Measurements from ENCODE around the gene PLK4.
"Not testable (repeated sequence)": the region's sequence is repeated elsewhere in the genome, so short reads cannot be mapped to it uniquely, and the experiment has no call there.

The PLK4 gene

DNA sequence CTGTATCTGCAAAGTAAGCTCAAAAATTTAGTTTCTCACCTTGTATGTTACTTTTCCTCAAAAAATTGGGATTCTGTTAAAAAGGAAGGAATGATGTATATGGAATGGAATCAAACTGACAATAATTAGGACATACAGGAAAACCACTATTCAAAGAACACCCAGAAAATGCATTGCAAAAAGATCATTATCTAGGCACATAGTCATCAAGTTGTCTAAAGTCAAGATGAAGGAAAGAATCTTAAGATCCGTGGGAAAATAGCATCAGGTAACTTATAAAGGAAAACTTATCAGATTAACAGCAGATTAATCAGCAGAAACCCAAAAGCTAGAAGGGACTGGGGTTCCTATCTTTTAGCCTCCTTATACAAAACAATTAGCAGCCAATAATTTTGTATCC, 23.1 kb upstream of the PLK4 start:
- H3K4me3 ChIP-seq (ENCODE audit: low read length) = no peak overlapping the region
- H3K9ac ChIP-seq (ENCODE audit: low read depth, low read length) = no peak overlapping the region
- H3K4me1 ChIP-seq (ENCODE audit: control insufficient read depth, insufficient read depth, low read length) = peaks cover 11% of the 10 kb centered on the region
- no peaks in the 10 kb centered on the region for H3K36me3 ChIP-seq (ENCODE audit: insufficient read depth, low read length)
- no peak overlapping the region for H3K4me2 ChIP-seq (ENCODE audit: low read length)
- no peaks in the 10 kb centered on the region for H3K27me3 ChIP-seq (ENCODE audit: control insufficient read depth, insufficient read depth, low read length)
- H3K9me3 ChIP-seq (replicated peaks; ENCODE audit: low read length) = no peaks in the 10 kb centered on the region

DNA sequence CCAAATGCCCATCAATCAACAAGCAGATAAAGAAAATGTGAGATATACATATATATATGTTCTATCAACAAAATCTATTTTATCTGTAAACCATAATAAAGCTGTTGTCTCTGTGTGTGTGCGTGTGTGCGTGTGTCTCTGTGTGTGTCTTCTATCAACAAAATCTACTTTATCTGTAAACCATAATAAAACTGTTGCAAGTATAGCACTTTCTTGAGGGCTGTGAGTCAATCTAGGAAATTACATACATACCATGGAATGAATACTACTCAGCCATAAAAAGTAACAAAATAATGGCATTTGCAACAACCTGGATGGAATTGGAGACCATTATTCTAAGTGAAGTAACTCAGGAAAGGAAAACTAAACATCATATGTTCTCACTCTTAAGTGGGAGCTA, 12.5 kb upstream of the PLK4 start:
- H3K4me1 ChIP-seq (ENCODE audit: control insufficient read depth, insufficient read depth, low read length) = no peaks in the 10 kb centered on the region

DNA sequence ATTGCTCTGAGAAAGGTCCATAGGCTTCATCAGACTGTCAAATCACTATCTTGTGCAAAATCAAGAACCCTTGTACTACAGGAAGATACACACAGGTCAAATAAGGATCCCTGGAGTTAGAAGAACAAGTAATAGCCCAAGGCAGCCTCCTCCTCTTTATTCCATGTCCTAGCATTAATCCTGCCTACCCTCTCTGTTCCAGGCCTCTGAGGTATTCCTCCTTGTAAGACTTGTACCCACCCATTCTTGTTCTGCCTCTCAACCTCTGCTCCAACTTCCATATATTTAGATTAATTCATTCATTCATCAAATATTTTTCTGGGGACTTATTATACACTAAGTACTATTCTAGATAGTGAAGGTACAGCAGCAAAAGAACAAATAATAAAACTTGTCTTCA, 10.4 kb upstream of the PLK4 start:
- no peaks in the 10 kb centered on the region for H3K4me1 ChIP-seq (ENCODE audit: control insufficient read depth, insufficient read depth, low read length)
- H3K9me3 ChIP-seq (replicated peaks; ENCODE audit: low read length) = no peaks in the 10 kb centered on the region
- H3K9ac ChIP-seq (ENCODE audit: low read depth, low read length) = no peak overlapping the region
- no peaks in the 10 kb centered on the region for H3K36me3 ChIP-seq (ENCODE audit: insufficient read depth, low read length)
- H3K4me2 ChIP-seq (ENCODE audit: low read length) = no peak overlapping the region
- H3K27me3 ChIP-seq (ENCODE audit: control insufficient read depth, insufficient read depth, low read length) = no peaks in the 10 kb centered on the region
- no peak overlapping the region for H3K4me3 ChIP-seq (ENCODE audit: low read length)

More for the DNA sequence above, 12.5 kb upstream of the PLK4 start:
- H3K27me3 ChIP-seq (ENCODE audit: control insufficient read depth, insufficient read depth, low read length) = no peaks in the 10 kb centered on the region
- H3K4me2 ChIP-seq (ENCODE audit: low read length) = no peak overlapping the region
- H3K36me3 ChIP-seq (ENCODE audit: insufficient read depth, low read length) = no peaks in the 10 kb centered on the region
- no peak overlapping the region for H3K9ac ChIP-seq (ENCODE audit: low read depth, low read length)
- no peaks in the 10 kb centered on the region for H3K9me3 ChIP-seq (replicated peaks; ENCODE audit: low read length)
- no peak overlapping the region for H3K4me3 ChIP-seq (ENCODE audit: low read length)

DNA sequence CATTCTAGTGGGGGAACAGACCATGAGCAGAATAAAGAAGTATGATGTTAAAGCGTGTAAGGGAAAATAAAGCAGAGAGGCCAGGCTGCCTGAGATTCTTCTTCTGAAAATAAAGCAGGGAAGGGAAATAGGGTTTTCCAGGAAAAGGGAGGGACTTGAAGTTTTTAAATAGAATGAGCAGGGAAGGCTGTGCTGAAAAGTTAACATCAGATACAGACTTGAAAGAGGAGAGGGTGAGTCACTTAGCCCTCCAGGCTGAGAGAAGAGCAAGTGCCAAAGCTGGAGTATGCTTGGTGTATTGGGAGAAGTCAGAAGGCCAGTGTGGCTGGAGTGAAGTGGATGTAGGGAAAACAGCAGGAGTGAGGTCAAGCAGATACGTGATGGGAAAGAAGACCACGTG, 10.0 kb upstream of the PLK4 start:
- Histone ChIP-seq H3K27me3 (ENCODE audit: control insufficient read depth, insufficient read depth, low read length) (no peaks in the 10 kb centered on the region), H3K36me3 (ENCODE audit: insufficient read depth, low read length) (no peaks in the 10 kb centered on the region), H3K4me3 (ENCODE audit: low read length) (no peak overlapping the region), H3K9ac (ENCODE audit: low read depth, low read length) (no peak overlapping the region), H3K4me1 (ENCODE audit: control insufficient read depth, insufficient read depth, low read length) (no peaks in the 10 kb centered on the region), H3K4me2 (ENCODE audit: low read length) (no peak overlapping the region), H3K9me3 (replicated peaks; ENCODE audit: low read length) (no peaks in the 10 kb centered on the region)

DNA sequence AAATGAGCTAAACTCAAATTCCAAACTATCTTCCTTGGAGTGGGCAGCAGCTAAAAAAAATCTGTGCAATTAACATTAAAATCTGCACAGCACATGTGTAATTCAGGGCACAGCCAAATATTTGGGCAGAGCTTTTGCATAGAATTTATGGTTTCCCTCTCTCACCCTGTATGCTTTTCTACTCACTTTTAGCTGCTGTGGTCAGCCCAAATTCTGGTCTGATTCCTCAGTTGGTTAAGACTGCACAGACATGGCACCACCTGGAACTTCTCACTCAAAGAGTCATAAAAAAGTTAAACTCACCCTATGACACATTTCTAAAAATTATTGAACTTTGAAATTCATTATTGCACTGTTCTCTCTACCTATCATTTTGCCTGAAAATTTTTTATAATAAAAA, 4.9 kb upstream of the PLK4 start:
- H3K9ac ChIP-seq (ENCODE audit: low read depth, low read length) = no peak overlapping the region
- no peaks in the 10 kb centered on the region for H3K36me3 ChIP-seq (ENCODE audit: insufficient read depth, low read length)
- peaks cover 2% of the 10 kb centered on the region for H3K4me1 ChIP-seq (ENCODE audit: control insufficient read depth, insufficient read depth, low read length)
- H3K4me2 ChIP-seq (ENCODE audit: low read length) = no peak overlapping the region
- no peaks in the 10 kb centered on the region for H3K9me3 ChIP-seq (replicated peaks; ENCODE audit: low read length)
- H3K4me3 ChIP-seq (ENCODE audit: low read length) = no peak overlapping the region
- H3K27me3 ChIP-seq (ENCODE audit: control insufficient read depth, insufficient read depth, low read length) = no peaks in the 10 kb centered on the region

DNA sequence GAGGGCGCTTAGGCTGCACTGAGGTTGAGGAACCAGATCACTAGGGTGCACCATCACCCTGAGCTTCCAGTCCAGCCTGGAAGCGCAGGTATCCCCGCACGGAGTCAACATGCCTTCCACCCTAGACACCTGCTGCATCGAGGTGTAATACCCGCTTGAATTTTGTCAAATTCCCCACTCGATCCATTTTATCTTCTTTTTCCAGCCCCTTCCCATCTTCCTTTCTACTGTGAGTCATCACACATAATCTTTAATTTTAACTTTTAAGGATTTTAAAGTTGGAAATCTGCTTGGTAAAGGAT, 821 bp downstream of the PLK4 start:
- Histone ChIP-seq H3K36me3 (ENCODE audit: insufficient read depth, low read length) (peaks cover 6% of the 10 kb centered on the region), H3K9ac (ENCODE audit: low read depth, low read length) (peak overlapping the region; percentile 86), H3K27me3 (ENCODE audit: control insufficient read depth, insufficient read depth, low read length) (no peaks in the 10 kb centered on the region), H3K4me1 (ENCODE audit: control insufficient read depth, insufficient read depth, low read length) (peaks cover 5% of the 10 kb centered on the region), H3K9me3 (replicated peaks; ENCODE audit: low read length) (no peaks in the 10 kb centered on the region), H3K4me2 (ENCODE audit: low read length) (peak overlapping the region; percentile 82), H3K4me3 (ENCODE audit: low read length) (peak overlapping the region; percentile 87)

DNA sequence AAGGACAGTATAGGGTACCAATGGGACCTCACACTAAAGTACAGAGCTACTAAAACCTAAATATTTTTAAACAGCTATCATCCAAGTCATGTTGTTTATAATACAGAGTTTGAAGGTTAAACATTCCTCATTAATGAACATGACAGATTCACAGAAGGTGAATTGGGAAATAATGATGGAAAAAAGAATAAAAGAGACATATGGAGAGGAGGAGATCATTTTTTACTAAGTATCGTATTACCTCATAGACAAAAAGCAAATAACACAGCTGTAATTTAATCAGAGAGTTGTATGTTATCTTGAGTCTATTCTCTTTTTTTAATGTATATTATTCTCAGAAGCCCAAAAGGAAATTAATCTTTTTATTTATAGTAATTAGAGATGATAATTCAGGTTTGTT, 7.9 kb downstream of the PLK4 start:
- Histone ChIP-seq H3K36me3 (ENCODE audit: insufficient read depth, low read length) (peaks cover 10% of the 10 kb centered on the region), H3K9ac (ENCODE audit: low read depth, low read length) (no peak overlapping the region), H3K27me3 (ENCODE audit: control insufficient read depth, insufficient read depth, low read length) (no peaks in the 10 kb centered on the region), H3K4me3 (ENCODE audit: low read length) (no peak overlapping the region), H3K9me3 (replicated peaks; ENCODE audit: low read length) (no peaks in the 10 kb centered on the region), H3K4me1 (ENCODE audit: control insufficient read depth, insufficient read depth, low read length) (no peaks in the 10 kb centered on the region), H3K4me2 (ENCODE audit: low read length) (no peak overlapping the region)

DNA sequence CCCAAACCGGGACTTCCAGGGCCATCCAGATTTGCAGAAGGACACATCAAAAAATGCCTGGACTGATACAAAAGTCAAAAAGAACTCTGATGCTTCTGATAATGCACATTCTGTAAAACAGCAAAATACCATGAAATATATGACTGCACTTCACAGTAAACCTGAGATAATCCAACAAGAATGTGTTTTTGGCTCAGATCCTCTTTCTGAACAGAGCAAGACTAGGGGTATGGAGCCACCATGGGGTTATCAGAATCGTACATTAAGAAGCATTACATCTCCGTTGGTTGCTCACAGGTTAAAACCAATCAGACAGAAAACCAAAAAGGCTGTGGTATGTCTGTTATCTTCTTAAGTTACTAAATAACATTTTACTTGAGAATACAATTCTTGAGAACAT, 9.2 kb downstream of the PLK4 start:
- no peak overlapping the region for H3K9ac ChIP-seq (ENCODE audit: low read depth, low read length)

DNA sequence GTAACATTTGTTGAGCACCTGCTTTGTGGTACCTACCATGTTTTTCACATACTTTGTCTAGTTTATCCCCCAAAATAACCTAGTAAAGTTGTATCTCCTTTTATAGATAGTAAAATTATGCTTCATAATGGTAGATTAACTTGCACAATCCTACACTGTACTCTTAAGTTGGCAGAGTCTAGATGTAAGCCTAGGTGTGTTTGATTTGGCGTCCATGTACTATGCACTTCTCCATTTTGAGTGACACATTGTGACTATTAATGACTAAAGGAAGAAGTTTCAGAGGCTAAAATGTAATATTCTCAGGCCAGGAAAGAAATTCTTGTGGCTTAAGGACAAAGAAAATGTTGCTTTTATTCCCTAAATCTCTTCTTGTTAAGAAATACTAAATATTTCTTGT, 15.4 kb downstream of the PLK4 start:
- Histone ChIP-seq H3K4me3 (ENCODE audit: low read length) (no peak overlapping the region), H3K9me3 (replicated peaks; ENCODE audit: low read length) (no peaks in the 10 kb centered on the region), H3K4me1 (ENCODE audit: control insufficient read depth, insufficient read depth, low read length) (no peaks in the 10 kb centered on the region), H3K27me3 (ENCODE audit: control insufficient read depth, insufficient read depth, low read length) (no peaks in the 10 kb centered on the region), H3K4me2 (ENCODE audit: low read length) (no peak overlapping the region), H3K36me3 (ENCODE audit: insufficient read depth, low read length) (peaks cover 9% of the 10 kb centered on the region), H3K9ac (ENCODE audit: low read depth, low read length) (no peak overlapping the region)

More for the DNA sequence above, 9.2 kb downstream of the PLK4 start:
- Histone ChIP-seq H3K4me1 (ENCODE audit: control insufficient read depth, insufficient read depth, low read length) (no peaks in the 10 kb centered on the region), H3K9me3 (replicated peaks; ENCODE audit: low read length) (no peaks in the 10 kb centered on the region), H3K27me3 (ENCODE audit: control insufficient read depth, insufficient read depth, low read length) (no peaks in the 10 kb centered on the region), H3K4me3 (ENCODE audit: low read length) (no peak overlapping the region), H3K4me2 (ENCODE audit: low read length) (no peak overlapping the region), H3K36me3 (ENCODE audit: insufficient read depth, low read length) (peaks cover 15% of the 10 kb centered on the region)

DNA sequence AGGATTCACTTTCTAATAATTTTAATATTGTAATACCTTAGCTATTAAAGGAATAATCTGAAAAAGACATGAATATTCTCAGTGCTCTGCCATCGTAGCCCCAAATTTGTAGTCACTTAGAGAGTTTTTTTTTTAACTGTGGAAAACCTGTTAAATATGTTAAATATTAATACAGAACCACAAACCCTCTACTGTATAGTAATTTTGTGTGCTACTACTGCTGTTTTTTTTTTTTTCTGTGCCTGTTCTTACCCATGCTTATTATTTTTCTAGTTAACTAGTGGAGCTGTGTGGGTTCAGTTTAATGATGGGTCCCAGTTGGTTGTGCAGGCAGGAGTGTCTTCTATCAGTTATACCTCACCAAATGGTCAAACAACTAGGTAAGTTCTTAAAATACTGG, 15.8 kb downstream of the PLK4 start:
- H3K27me3 ChIP-seq (ENCODE audit: control insufficient read depth, insufficient read depth, low read length) = no peaks in the 10 kb centered on the region
- H3K4me1 ChIP-seq (ENCODE audit: control insufficient read depth, insufficient read depth, low read length) = no peaks in the 10 kb centered on the region
- H3K9me3 ChIP-seq (replicated peaks; ENCODE audit: low read length) = no peaks in the 10 kb centered on the region
- H3K36me3 ChIP-seq (ENCODE audit: insufficient read depth, low read length) = peaks cover 9% of the 10 kb centered on the region
- H3K4me2 ChIP-seq (ENCODE audit: low read length) = no peak overlapping the region
- H3K4me3 ChIP-seq (ENCODE audit: low read length) = no peak overlapping the region
- H3K9ac ChIP-seq (ENCODE audit: low read depth, low read length) = no peak overlapping the region

DNA sequence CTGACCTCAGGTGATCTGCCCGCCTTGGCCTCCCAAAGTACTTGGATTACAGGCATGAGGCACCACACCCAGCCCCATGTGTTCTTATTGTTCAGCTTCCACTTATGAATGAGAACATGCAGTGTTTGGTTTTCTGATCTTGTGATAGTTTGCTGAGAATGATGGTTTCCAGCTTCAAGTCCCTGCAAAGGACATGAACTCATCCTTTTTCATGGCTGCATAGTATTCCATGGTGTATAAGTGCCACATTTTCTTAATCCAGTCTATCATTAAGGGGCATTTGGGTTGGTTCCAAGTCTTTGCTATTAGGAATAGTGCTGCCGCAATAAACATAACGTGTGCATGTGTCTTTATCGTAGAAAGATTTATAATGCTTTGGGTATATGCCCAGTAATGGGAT, 19.0 kb downstream of the PLK4 start:
- H3K4me1 ChIP-seq (ENCODE audit: control insufficient read depth, insufficient read depth, low read length); H3K4me2 ChIP-seq (ENCODE audit: low read length); H3K9ac ChIP-seq (ENCODE audit: low read depth, low read length); H3K4me3 ChIP-seq (ENCODE audit: low read length); H3K9me3 ChIP-seq (replicated peaks; ENCODE audit: low read length); H3K36me3 ChIP-seq (ENCODE audit: insufficient read depth, low read length); H3K27me3 ChIP-seq (ENCODE audit: control insufficient read depth, insufficient read depth, low read length): not testable (repeated sequence)

DNA sequence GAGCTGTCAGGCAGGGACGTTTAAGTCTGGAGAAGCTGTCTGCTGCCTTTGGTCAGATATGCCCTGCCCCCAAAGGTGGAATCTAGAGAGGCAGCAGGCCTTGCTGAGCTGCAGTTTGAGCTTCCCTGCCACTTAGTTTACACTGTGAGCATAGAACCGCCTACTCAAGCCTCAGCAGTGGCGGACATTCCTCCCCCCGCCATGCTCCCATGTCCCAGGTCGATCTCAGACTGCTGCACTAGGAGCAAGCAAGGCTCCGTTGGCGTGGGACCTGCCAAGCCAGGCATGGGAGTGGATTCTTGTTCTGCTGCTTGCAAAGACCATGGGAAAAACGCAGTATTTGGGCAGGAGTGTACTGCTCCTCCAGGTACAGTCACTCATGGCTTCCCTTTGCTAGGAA, 24.3 kb downstream of the PLK4 start:
- Histone ChIP-seq H3K36me3 (ENCODE audit: insufficient read depth, low read length) (no peaks in the 10 kb centered on the region), H3K27me3 (ENCODE audit: control insufficient read depth, insufficient read depth, low read length) (no peaks in the 10 kb centered on the region), H3K4me3 (ENCODE audit: low read length) (no peak overlapping the region), H3K4me1 (ENCODE audit: control insufficient read depth, insufficient read depth, low read length) (no peaks in the 10 kb centered on the region), H3K9ac (ENCODE audit: low read depth, low read length) (no peak overlapping the region), H3K4me2 (ENCODE audit: low read length) (no peak overlapping the region), H3K9me3 (replicated peaks; ENCODE audit: low read length) (no peaks in the 10 kb centered on the region)

DNA sequence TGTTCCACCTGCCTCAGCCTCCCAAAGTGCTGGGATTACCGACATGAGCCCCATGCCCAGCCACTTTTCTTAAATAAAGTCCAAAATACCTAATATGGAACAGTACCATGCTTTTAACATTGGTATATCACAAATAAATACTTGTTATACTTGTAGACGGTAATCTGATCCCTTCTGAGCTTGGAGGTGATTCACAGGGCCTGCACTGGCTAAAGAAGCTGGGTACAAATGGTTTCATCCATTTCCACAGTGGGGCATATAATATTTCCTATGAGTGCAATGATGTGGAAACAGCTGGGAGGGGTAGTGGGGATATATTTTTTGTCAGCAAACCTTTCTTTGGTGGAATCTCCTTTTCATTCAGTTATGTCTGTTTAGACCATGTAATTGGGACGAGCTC, 35.8 kb downstream of the PLK4 start:
- H3K4me3 ChIP-seq (ENCODE audit: low read length) = no peak overlapping the region
- H3K9me3 ChIP-seq (replicated peaks; ENCODE audit: low read length) = no peaks in the 10 kb centered on the region
- H3K4me1 ChIP-seq (ENCODE audit: control insufficient read depth, insufficient read depth, low read length) = no peaks in the 10 kb centered on the region
- H3K4me2 ChIP-seq (ENCODE audit: low read length) = no peak overlapping the region
- H3K27me3 ChIP-seq (ENCODE audit: control insufficient read depth, insufficient read depth, low read length) = no peaks in the 10 kb centered on the region
- no peak overlapping the region for H3K9ac ChIP-seq (ENCODE audit: low read depth, low read length)
- peaks cover 16% of the 10 kb centered on the region for H3K36me3 ChIP-seq (ENCODE audit: insufficient read depth, low read length)
